Brain microvascular endothelial cell (primary cell): ENCODE data around the gene TMEM94.

ENCODE experiments used
- DNase-seq: peaks from one replicate; pipeline ENCODE4 v3.0.0-alpha.2; 2020
- H3K27ac ChIP-seq: fragments of 250-450 bp; sonication (Bioruptor Pico); 2 replicates; pipeline ENCODE4 v1.5.1; 2020; ENCODE audit warnings: mild to moderate bottlenecking, moderate library complexity
- H3K27me3 ChIP-seq: fragments of 250-450 bp; sonication (Bioruptor Pico); replicated peaks from 2 replicates; pipeline ENCODE4 v1.5.1; 2020; ENCODE audit warnings: mild to moderate bottlenecking
- H3K36me3 ChIP-seq: fragments of 250-450 bp; sonication (Bioruptor Pico); replicated peaks from 2 replicates; pipeline ENCODE4 v1.5.1; 2020; ENCODE audit warnings: mild to moderate bottlenecking
- H3K4me3 ChIP-seq: 2 replicates; pipeline ENCODE4 v1.5.1; 2011; ENCODE audit warnings: low read depth, mild to moderate bottlenecking, control low read depth, low read length, moderate library complexity
- in situ Hi-C: cut with HindIII; loops from 2 replicates; pipeline ENCODE4 v1.10.0; 2017; ENCODE audit warnings: low sequenced_read_pairs, low pct_ligation_motif_present
- TF ChIP-seq, protein P1 (sequence below): IDR thresholded peaks from 2 replicates; pipeline ENCODE4 v1.5.1; 2011; ENCODE audit warnings: low read depth, mild to moderate bottlenecking, moderate library complexity, low read length, control low read depth, inconsistent platforms; ENCODE audit errors: missing control alignments

Gene TMEM94

GRCh38 chr17:75511610-75512575, 55.5 kb downstream of the TMEM94 start:
- H3K36me3 ChIP-seq, result no peaks in the 10 kb centered on the region
- TF ChIP-seq, protein P1, sequence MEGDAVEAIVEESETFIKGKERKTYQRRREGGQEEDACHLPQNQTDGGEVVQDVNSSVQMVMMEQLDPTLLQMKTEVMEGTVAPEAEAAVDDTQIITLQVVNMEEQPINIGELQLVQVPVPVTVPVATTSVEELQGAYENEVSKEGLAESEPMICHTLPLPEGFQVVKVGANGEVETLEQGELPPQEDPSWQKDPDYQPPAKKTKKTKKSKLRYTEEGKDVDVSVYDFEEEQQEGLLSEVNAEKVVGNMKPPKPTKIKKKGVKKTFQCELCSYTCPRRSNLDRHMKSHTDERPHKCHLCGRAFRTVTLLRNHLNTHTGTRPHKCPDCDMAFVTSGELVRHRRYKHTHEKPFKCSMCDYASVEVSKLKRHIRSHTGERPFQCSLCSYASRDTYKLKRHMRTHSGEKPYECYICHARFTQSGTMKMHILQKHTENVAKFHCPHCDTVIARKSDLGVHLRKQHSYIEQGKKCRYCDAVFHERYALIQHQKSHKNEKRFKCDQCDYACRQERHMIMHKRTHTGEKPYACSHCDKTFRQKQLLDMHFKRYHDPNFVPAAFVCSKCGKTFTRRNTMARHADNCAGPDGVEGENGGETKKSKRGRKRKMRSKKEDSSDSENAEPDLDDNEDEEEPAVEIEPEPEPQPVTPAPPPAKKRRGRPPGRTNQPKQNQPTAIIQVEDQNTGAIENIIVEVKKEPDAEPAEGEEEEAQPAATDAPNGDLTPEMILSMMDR, result no peak
- H3K27ac ChIP-seq, result no peak overlapping the region
- H3K27me3 ChIP-seq, result no peaks in the 10 kb centered on the region
- no peak overlapping the region for H3K4me3 ChIP-seq
- in situ Hi-C loops, result no loop called here
- no peak for DNase-seq

GRCh38 chr17:75512926-75513640, 56.6 kb downstream of the TMEM94 start:
- no peaks in the 10 kb centered on the region for H3K27me3 ChIP-seq
- H3K4me3 ChIP-seq, result no peak overlapping the region
- no peak overlapping the region for H3K27ac ChIP-seq
- in situ Hi-C loops, result no loop called here
- no peaks in the 10 kb centered on the region for H3K36me3 ChIP-seq
- TF ChIP-seq, protein P1, result no peak
- DNase-seq, result peak; percentile 11

GRCh38 chr17:75513641-75514000, 57.2 kb downstream of the TMEM94 start:
- no peak overlapping the region for H3K27ac ChIP-seq
- in situ Hi-C loops, result no loop called here
- no peaks in the 10 kb centered on the region for H3K27me3 ChIP-seq
- H3K4me3 ChIP-seq, result peak overlapping the region; percentile 15
- H3K36me3 ChIP-seq, result no peaks in the 10 kb centered on the region
- no peak for DNase-seq
- TF ChIP-seq, protein P1, result no peak

GRCh38 chr17:75514299-75514918, 58.0 kb downstream of the TMEM94 start:
- no peak overlapping the region for H3K27ac ChIP-seq
- no peaks in the 10 kb centered on the region for H3K27me3 ChIP-seq
- no peaks in the 10 kb centered on the region for H3K36me3 ChIP-seq
- no peak for DNase-seq
- peak overlapping the region; percentile 74 for H3K4me3 ChIP-seq
- in situ Hi-C loops, result no loop called here
- TF ChIP-seq, protein P1, result no peak

DNA sequence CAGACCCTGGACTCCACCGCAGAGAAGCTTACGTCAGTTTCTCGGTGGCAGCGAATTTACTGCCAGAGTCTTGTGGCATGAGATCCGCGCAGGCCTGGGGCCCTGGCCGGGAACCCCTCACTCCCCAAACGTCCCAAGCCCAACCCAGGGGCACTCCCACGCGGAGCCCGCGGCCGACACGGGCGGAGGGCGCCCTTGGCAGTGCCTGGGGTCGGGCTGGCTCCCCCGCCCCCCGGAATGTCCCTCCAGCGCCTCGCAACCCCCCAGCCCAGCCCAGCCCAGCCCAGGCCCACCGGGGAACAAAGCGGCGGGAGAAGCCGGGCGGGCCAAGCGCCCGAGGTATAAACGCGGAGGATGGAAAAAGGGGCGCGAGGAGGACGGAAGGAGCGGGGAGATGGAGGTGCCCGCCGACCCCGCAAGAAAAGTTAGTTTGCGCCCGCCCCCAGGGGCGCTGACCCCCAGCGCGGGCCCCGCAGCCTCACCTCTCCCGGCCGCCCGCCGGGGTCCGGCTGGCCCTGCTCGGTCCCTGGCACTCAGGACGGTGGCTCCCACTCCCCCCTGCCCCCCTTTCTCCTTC, 58.6 kb downstream of the TMEM94 start:
- in situ Hi-C loops, result no loop called here
- Histone ChIP-seq H3K36me3 (no peaks in the 10 kb centered on the region), H3K4me3 (peak overlapping the region; percentile 74), H3K27me3 (no peaks in the 10 kb centered on the region), H3K27ac (no peak overlapping the region)
- DNase-seq, result no peak
- TF ChIP-seq, protein P1, result no peak
